MM.1S (cell line): ENCODE measurements around the gene MST1.

Experiments used
- DNase-seq: peaks from one replicate; pipeline ENCODE4 v3.0.0-alpha.2; 2015
- H2AFZ ChIP-seq: fragments of 300-600 bp; sonication (generic); 2 replicates; pipeline ENCODE4 v1.6.0; 2016; ENCODE audit warnings: antibody characterized with exemption, low read length
- H3F3A ChIP-seq: fragments of 300-600 bp; sonication (generic); 2 replicates; pipeline ENCODE4 v1.6.1; 2016; ENCODE audit warnings: mild to moderate bottlenecking, antibody characterized with exemption, low read length, moderate library complexity, mixed read lengths; ENCODE audit not compliant: insufficient read depth
- H3K27ac ChIP-seq: fragments of 300-600 bp; sonication (generic); 2 replicates; pipeline ENCODE4 v1.5.1; 2016; ENCODE audit warnings: mild to moderate bottlenecking, low read length
- H3K27me3 ChIP-seq: fragments of 300-600 bp; sonication (generic); replicated peaks from 2 replicates; pipeline ENCODE4 v1.6.0; 2016; ENCODE audit warnings: low read length; ENCODE audit not compliant: insufficient read depth
- H3K36me3 ChIP-seq: fragments of 300-600 bp; sonication (generic); replicated peaks from 2 replicates; pipeline ENCODE4 v1.6.1; 2016; ENCODE audit warnings: mild to moderate bottlenecking, low read length, mixed read lengths; ENCODE audit not compliant: insufficient read depth
- H3K4me1 ChIP-seq: fragments of 300-600 bp; sonication (generic); 2 replicates; pipeline ENCODE4 v1.6.1; 2016; ENCODE audit warnings: low read length, mixed read lengths
- H3K4me2 ChIP-seq: fragments of 300-600 bp; sonication (generic); 2 replicates; pipeline ENCODE4 v1.6.0; 2016; ENCODE audit warnings: low read depth, low read length
- H3K4me3 ChIP-seq: fragments of 300-600 bp; sonication (generic); 2 replicates; pipeline ENCODE4 v1.5.1; 2016; ENCODE audit warnings: low read length, mixed read lengths
- H3K79me2 ChIP-seq: fragments of 300-600 bp; sonication (generic); 2 replicates; pipeline ENCODE4 v1.6.1; 2016; ENCODE audit warnings: mixed run types, low read length, mixed read lengths
- H3K9ac ChIP-seq: fragments of 300-600 bp; sonication (generic); 2 replicates; pipeline ENCODE4 v1.6.1; 2016; ENCODE audit warnings: low read length, mixed read lengths
- H3K9me2 ChIP-seq: fragments of 300-600 bp; sonication (generic); replicated peaks from 2 replicates; pipeline ENCODE4 v1.6.1; 2016; ENCODE audit warnings: mild to moderate bottlenecking, low read length, mixed read lengths; ENCODE audit not compliant: insufficient read depth
- H3K9me3 ChIP-seq: fragments of 300-600 bp; sonication (generic); replicated peaks from 2 replicates; pipeline ENCODE4 v1.6.1; 2016; ENCODE audit warnings: mild to moderate bottlenecking, low read length, mixed read lengths; ENCODE audit not compliant: insufficient read depth
- H4K20me1 ChIP-seq: fragments of 300-600 bp; sonication (generic); 2 replicates; pipeline ENCODE4 v1.6.1; 2016; ENCODE audit warnings: mild to moderate bottlenecking, low read length, moderate library complexity, mixed read lengths; ENCODE audit not compliant: insufficient read depth
- EZH2 ChIP-seq: fragments of 300-600 bp; sonication (generic); optimal IDR thresholded peaks from 2 replicates; pipeline ENCODE3; 2017; ENCODE audit warnings: low read depth, mild to moderate bottlenecking, antibody characterized with exemption, low read length, mixed read lengths
- EZH2phosphoT487 ChIP-seq: fragments of 300-600 bp; sonication (generic); IDR thresholded peaks from 2 replicates; pipeline ENCODE4 v1.6.1; 2018; ENCODE audit warnings: antibody characterized with exemption, low read length
- TF ChIP-seq, protein P1 (sequence below): fragments of 300-600 bp; sonication (generic); IDR thresholded peaks from 2 replicates; pipeline ENCODE4 v1.5.1; 2016; ENCODE audit warnings: antibody characterized with exemption, low read length, mixed read lengths

MST1 gene

DNA sequence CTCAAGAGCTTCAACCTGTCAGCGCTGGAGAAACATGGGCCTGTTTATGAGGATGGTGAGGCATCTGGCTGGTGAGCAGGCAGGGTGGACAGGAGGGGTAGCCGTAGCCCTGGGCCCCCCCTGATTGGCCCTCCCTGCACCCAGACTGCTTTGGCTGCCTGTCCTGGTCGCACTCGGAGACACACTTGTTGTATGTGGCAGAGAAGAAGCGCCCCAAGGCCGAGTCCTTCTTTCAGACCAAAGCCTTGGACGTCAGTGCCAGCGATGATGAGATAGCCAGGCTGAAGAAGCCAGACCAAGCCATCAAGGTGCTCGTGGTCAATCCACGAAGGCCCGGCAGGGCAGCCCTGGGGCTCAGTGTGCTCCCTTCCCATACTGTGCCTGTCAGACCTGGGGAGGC lies 13.4 kb downstream of the MST1 start:
- Histone ChIP-seq H3K9me3 (no peaks in the 10 kb centered on the region), H3K27ac (no peak overlapping the region), H3K4me1 (0 out of 2 replicates have a peak, but pooled peaks cover 3% of the 10 kb centered on the region), H3K9ac (no peak overlapping the region), H3K4me3 (no peak overlapping the region), H4K20me1 (no peaks in the 10 kb centered on the region), H3K36me3 (no peaks in the 10 kb centered on the region), H3K27me3 (no peaks in the 10 kb centered on the region), H3K79me2 (peaks cover 31% of the 10 kb centered on the region), H2AFZ (no peak overlapping the region), H3F3A (0 out of 2 replicates have a peak, but pooled peaks cover 10% of the 10 kb centered on the region), H3K9me2 (no peaks in the 10 kb centered on the region), H3K4me2 (no peak overlapping the region)
- DNase-seq: no peak
- no peak for TF ChIP-seq EZH2

- TF ChIP-seq, protein P1, sequence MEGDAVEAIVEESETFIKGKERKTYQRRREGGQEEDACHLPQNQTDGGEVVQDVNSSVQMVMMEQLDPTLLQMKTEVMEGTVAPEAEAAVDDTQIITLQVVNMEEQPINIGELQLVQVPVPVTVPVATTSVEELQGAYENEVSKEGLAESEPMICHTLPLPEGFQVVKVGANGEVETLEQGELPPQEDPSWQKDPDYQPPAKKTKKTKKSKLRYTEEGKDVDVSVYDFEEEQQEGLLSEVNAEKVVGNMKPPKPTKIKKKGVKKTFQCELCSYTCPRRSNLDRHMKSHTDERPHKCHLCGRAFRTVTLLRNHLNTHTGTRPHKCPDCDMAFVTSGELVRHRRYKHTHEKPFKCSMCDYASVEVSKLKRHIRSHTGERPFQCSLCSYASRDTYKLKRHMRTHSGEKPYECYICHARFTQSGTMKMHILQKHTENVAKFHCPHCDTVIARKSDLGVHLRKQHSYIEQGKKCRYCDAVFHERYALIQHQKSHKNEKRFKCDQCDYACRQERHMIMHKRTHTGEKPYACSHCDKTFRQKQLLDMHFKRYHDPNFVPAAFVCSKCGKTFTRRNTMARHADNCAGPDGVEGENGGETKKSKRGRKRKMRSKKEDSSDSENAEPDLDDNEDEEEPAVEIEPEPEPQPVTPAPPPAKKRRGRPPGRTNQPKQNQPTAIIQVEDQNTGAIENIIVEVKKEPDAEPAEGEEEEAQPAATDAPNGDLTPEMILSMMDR: no peak
- no peak for TF ChIP-seq EZH2
- TF ChIP-seq EZH2phosphoT487: no peak
- Histone ChIP-seq H3K9me3 (no peaks in the 10 kb centered on the region), H3K4me2 (peak overlapping the region; percentile 94), H3K79me2 (peaks cover 31% of the 10 kb centered on the region), H4K20me1 (no peaks in the 10 kb centered on the region), H3K9ac (peak overlapping the region; percentile 89), H3K36me3 (no peaks in the 10 kb centered on the region), H3K9me2 (no peaks in the 10 kb centered on the region), H3K27me3 (no peaks in the 10 kb centered on the region), H3K4me1 (0 out of 2 replicates have a peak, but pooled peaks cover 3% of the 10 kb centered on the region), H3K27ac (peak overlapping the region; percentile 85; the same call in 1 of the 2 replicates), H3F3A (0 out of 2 replicates have a peak, but pooled peaks cover 10% of the 10 kb centered on the region), H2AFZ (peak overlapping the region; percentile 81; the same call in 1 of the 2 replicates), H3K4me3 (peak overlapping the region; percentile 96)
- DNase-seq: no peak
Measured at GRCh38 chr3:49674497-49674983, 14.7 kb downstream of the MST1 start.

DNA sequence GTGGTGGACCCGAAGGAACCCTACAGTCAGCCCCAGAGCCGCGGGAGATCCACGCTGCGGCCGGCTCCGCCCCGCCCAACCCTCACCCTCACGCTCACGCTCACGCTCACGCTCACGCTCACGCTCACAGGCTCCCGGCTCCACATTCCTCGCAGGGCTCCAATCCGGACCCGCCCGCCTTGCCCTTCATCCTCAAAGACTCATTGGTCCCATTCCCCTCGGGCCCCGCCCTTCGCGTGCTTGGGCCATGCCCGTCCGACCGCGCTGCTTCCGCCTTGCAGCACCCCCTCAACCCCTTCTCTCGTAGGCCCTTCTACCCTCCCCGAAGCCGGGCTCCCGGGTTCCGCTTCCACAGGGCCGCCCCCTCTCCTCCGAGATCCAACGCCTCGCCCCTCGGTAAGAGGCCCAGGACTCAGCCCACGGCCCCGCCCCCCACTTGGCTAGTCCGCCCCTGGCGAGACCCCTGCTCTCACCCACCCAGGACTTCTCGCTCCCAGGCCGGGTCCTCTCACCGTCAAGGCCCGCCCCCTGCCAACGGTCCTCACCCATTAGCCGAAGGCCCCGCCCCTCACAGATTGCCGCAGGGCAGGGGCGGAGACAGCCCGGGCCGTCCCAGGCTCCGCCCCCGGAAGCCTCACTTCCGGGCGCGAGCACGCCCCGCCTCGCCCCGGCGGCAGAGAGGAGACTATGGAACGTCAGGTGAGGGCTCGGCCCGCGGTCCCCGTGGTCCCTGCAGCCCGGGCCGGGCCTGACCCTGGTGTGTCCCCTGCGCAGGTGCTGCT lies 15.4 kb downstream of the MST1 start, which contains the start of gene APEH:
TSS of gene APEH (plus strand) at position 637 of the 782 bp plus-strand sequence. CDS start at position 688, 51 bp downstream.
- peak; percentile 98 for DNase-seq
- H3K9ac ChIP-seq: peak within 1 kb of the TSS; percentile 89
- H3K4me3 ChIP-seq: peak within 1 kb of the TSS; percentile 96
- TF ChIP-seq EZH2: no peak
- no peak for TF ChIP-seq EZH2phosphoT487
- TF ChIP-seq, protein P1: no peak
- H3K27ac ChIP-seq: peak within 1 kb of the TSS; percentile 85
- H4K20me1 ChIP-seq: no peaks in the 10 kb centered on the region
- H3K4me1 ChIP-seq: 0 out of 2 replicates have a peak, but pooled peaks cover 3% of the 10 kb centered on the region
- H3K9me2 ChIP-seq: no peaks in the 10 kb centered on the region
- H3K27me3 ChIP-seq: no peaks in the 10 kb centered on the region
- H3K79me2 ChIP-seq: peaks cover 31% of the 10 kb centered on the region
- 0 out of 2 replicates have a peak, but pooled peaks cover 10% of the 10 kb centered on the region for H3F3A ChIP-seq
- peak within 1 kb of the TSS; percentile 81 for H2AFZ ChIP-seq
- H3K9me3 ChIP-seq: no peaks in the 10 kb centered on the region
- H3K4me2 ChIP-seq: peak within 1 kb of the TSS; percentile 99
- H3K36me3 ChIP-seq: no peaks in the 10 kb centered on the region
